Neural cell (in vitro differentiated cells): Measurements from ENCODE around the gene SELP.

Source experiments
- CTCF ChIP-seq: fragments of 450-650 bp; IDR thresholded peaks from 2 replicates; pipeline ENCODE4 v1.5.1; 2014; ENCODE audit warnings: antibody characterized with exemption, mild to moderate bottlenecking, moderate library complexity; ENCODE audit not compliant: poor library complexity, severe bottlenecking
- EP300 ChIP-seq: fragments of 450-650 bp; conservative IDR thresholded peaks from 2 replicates; pipeline ENCODE4 v1.6.1; 2014; ENCODE audit warnings: antibody characterized with exemption, mild to moderate bottlenecking, moderate library complexity; ENCODE audit not compliant: poor library complexity, severe bottlenecking
- EZH2 ChIP-seq: fragments of 200-600, 300-800 bp; shearing (Covaris generic), sonication (generic); IDR thresholded peaks from 2 replicates; pipeline ENCODE4 v1.6.1; 2014; ENCODE audit warnings: antibody characterized with exemption, low read length, borderline replicate concordance, mild to moderate bottlenecking; ENCODE audit not compliant: insufficient read depth, poor library complexity, severe bottlenecking
- RAD21 ChIP-seq: fragments of 450-650 bp; conservative IDR thresholded peaks from 2 replicates; pipeline ENCODE4 v1.6.1; 2014; ENCODE audit warnings: antibody characterized with exemption, mild to moderate bottlenecking, moderate library complexity

- TF ChIP-seq CTCF (no peak), RAD21 (no peak), EZH2 (no peak), EP300 (no peak)
These were observed 68.2 kb downstream of the SELP start for GRCh38 chr1:169561692-169562091.
